Astrocyte of the hippocampus (primary cell): ENCODE measurements around the gene FSD1L.
A peak's percentile ranks its signal among the peaks of the same experiment; 100 is the strongest.

Source experiments
- DNase-seq: peaks from one replicate; pipeline ENCODE4 v3.0.0; 2011; ENCODE audit warnings: low read depth, low spot score

The FSD1L gene

DNA sequence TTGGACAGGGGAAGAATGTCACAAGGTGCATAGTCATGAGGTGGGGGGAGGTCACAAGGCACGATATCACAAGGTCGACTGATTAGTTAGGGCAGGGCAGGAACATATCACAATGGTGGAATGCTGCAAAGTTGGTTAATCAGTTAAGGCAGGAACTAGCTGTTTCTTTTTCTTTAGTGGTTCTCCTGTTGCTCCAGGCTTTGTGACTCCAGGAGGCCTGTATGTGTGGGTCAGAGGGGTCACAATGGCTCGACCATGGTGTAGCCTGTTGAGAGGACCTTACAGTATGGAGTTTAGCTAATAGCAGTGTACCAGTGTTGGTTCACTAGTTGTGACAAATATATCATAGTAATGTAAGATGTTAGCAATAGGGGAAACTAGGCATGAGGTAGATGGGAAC, 12.4 kb upstream of the FSD1L start:
- no peak for DNase-seq

- no peak for DNase-seq
Observed at GRCh38 chr9:105436783-105437182, 11.1 kb upstream of the FSD1L start.

GRCh38 chr9:105437704-105438103, 10.1 kb upstream of the FSD1L start:
- no peak for DNase-seq

DNA sequence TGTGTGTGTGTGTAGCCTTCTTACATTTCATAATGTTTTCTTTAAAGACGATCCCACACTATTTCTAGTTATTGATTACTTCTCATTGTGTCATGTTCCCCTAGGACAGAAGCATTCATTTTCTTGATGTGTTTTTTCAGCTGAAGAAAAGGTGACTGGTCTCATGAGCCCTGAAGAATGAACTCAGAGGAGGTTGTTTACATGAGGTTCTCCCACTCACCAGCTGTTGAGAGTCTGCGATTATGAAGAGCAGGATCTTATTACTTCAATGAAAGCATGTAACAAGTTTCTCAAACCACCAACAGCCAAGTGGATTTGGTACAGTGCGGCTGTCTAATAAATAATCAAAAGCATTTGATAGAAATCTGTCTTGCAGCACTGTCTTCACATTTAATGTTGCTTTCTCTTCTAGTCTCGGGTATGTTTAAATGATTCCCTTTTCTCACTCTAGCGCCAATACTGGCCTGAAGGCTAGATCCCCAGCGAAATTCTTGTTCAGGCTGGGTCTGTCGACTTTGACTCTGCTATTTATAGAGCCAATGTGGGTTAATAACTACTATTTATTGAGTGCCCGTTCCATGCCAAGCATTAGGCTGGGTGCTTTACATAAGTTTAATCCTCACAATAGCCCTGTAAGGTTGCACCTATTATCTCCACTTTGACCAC, 9.6 kb upstream of the FSD1L start:
- peak; percentile 36 for DNase-seq

DNA sequence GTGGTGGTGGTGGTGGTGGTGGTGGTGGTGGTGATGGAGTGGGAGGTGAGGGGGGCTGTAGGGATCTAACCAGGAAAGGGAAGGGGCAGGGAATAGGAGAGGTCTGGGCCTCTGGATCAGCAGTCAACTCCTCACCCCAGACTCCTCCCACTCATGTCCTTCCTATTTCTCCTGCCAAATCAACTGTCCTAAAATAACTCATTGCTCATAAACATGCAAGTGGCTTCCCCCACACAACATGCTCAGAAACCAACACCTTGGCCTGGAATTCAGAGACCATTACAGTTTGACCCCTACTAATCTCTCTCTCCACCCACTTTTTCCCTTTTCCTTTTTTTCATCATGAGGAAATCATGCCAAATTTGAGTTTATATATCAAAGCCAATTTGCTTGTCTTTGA, 8.4 kb upstream of the FSD1L start:
- no peak for DNase-seq

- DNase-seq = no peak
Observed at GRCh38 chr9:105441616-105442160, 6.1 kb upstream of the FSD1L start.

GRCh38 chr9:105443121-105443520, 4.7 kb upstream of the FSD1L start:
- DNase-seq = no peak

GRCh38 chr9:105444130-105444529, 3.7 kb upstream of the FSD1L start:
- DNase-seq = no peak

GRCh38 chr9:105445203-105445881, 2.5 kb upstream of the FSD1L start:
- DNase-seq = no peak

- no peak for DNase-seq
Observed at GRCh38 chr9:105447386-105447813, 434 bp upstream of the FSD1L start.

DNA sequence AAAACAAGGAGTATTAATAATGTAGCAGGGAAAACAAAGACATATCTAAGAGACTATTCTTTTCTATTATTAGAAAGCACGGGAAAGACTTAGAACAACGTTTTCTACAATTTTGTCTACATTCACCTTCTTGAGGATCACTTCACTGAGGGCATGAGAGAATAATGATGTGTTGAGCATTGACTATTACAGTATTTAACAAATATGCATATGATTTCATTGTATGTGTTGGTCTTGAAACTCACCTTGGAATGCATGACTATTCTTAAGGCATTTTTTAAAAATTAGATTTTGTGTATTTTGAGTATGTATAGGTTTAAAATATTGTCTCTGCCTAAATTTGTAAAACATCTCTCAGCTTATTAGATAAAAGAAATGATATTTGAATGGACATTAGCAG, 1.2 kb downstream of the FSD1L start:
- DNase-seq = peak; percentile 13

GRCh38 chr9:105452185-105452584, 4.4 kb downstream of the FSD1L start:
- DNase-seq = no peak

GRCh38 chr9:105455836-105456475, 8.1 kb downstream of the FSD1L start:
- no peak for DNase-seq

DNA sequence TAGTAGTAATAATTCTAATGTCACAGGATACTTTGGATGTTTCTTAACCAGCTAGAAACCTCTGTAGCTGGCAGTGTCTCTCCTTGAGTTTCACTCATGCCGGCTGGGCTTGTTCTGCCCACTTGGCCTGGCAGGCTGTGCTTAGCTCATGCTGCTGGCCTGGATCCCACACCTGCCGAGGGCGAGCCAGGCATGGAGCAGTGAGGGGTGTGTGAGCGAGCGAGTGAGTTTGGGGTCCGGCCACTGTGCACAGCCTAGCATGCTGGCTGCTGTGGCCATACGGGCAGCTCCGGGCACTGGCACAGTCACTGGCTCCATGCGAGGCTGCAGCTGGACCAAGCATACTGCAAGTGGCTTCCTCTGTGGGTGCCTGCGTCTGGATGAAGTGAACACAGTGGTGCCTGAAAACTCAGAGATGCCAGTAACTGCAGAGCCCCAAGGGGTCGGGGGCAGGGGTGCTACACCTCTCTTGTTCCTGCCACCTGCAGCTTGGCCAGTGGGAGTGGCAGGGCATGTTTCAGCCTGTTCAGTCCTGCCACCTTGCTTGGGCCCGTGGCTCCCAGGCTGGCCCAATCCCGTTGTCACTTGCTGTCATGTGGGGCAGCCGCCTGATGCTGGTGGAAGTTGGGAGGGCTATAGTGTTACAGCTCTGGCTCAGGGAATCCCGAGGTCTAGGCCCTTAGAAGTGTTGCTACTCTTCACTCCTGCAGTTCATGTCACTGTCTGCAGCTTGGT, 9.9 kb downstream of the FSD1L start:
- DNase-seq = no peak

GRCh38 chr9:105458404-105458803, 10.6 kb downstream of the FSD1L start:
- DNase-seq = no peak

- DNase-seq = no peak
Observed at GRCh38 chr9:105459336-105459735, 11.5 kb downstream of the FSD1L start.

DNA sequence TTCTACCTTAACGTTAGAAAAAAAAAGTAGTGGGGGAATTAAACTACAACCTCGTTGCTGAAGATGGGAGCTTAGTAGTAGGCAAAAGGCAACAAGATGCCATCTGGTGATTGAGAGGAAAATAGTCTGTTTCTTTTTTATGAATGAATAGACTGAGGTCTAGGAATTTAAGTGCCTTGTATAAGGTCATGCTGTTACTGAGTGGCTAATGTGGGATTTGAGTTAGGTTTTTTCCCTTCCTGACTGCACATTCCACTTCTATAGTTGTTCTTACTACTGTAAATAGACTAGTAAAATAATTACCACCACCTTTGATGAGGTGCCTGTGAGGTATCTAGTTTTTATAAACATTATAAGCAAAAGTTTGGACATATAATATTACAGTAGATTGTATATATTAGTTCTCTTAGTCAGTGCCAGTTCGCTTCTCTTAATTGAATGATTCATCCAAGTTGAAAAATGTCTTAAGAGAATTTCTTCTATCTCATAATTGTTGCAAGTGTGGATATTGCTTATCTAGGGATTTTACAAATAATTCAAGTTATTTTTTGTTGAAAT, 19.1 kb downstream of the FSD1L start:
- no peak for DNase-seq

DNA sequence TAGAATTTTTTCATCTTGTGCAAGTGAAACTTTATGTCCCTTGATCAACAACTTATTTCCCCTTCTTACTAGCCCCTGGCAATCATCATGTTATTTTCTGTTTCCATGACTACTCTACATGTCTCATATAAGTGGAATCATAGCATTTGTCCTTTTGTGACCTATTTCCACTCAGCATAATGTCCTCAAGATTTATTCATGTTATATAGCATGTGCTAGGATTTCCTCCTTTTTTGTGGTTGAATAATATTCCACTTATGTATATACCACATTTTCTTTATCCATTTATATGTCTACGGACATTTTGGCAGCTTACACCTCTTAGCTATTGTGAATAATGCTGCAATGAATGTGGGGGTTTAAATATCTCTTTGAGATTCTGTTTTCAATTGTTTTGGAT, 21.0 kb downstream of the FSD1L start:
- DNase-seq = no peak

- DNase-seq = no peak
Observed at GRCh38 chr9:105473221-105473620, 25.4 kb downstream of the FSD1L start.

GRCh38 chr9:105475302-105475701, 27.5 kb downstream of the FSD1L start:
- DNase-seq = peak; percentile 51

DNA sequence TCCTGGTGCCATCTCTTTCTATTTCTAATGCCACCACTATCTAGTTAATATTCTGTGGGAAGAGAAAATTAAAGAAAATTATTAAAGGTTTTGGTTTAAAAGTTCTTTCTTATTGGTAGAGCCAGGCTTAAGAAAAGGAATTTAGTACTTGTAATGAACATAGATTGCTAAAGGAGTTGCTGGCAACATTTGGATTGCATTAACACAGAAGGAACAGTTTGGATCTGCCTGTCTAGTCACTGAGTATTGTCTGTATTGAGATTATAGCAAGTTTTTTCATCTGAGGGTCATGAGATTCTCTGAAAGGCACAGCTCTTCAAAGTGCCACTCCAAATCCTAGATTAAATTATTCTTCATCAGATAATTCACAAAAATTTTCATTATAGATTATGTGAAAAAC, 32.0 kb downstream of the FSD1L start:
- no peak for DNase-seq

GRCh38 chr9:105483618-105484017, 35.8 kb downstream of the FSD1L start:
- DNase-seq = no peak
